Duodenal mucosa (tissue), 2 donors: ENCODE measurements around the gene OTUD5.

Experiments used
- H3K27ac ChIP-seq: one replicate; pipeline ENCODE4 v1.7.0; 2013; ENCODE audit warnings: low read depth, low read length
- H3K27me3 ChIP-seq, 2 donors: one replicate each; pipeline ENCODE4 v1.7.0; 2013; ENCODE audit warnings: low read length in 2 of 2, control low read depth in 1 of 2; ENCODE audit not compliant: insufficient read depth in 2 of 2, control insufficient read depth in 1 of 2
- H3K36me3 ChIP-seq, 2 donors: one replicate each; pipeline ENCODE4 v1.7.0; 2013; ENCODE audit warnings: low read length in 2 of 2, control low read depth in 1 of 2; ENCODE audit not compliant: insufficient read depth in 2 of 2, control insufficient read depth in 1 of 2
- H3K4me1 ChIP-seq, 2 donors: one replicate each; pipeline ENCODE4 v1.7.0; 2013; ENCODE audit warnings: low read length in 2 of 2, control low read depth in 1 of 2; ENCODE audit not compliant: insufficient read depth in 2 of 2, control insufficient read depth in 1 of 2
- H3K4me3 ChIP-seq, 2 donors: one replicate each; pipeline ENCODE4 v1.7.0; 2013; ENCODE audit warnings: low read length in 2 of 2, low read depth in 1 of 2
- H3K9ac ChIP-seq, 2 donors: one replicate each; pipeline ENCODE4 v1.7.0; 2013; ENCODE audit warnings: low read length in 2 of 2, low read depth in 1 of 2
- H3K9me3 ChIP-seq, 2 donors: one replicate each; pipeline ENCODE4 v1.7.0; 2013; ENCODE audit warnings: low read length in 2 of 2, control low read depth in 1 of 2; ENCODE audit not compliant: control insufficient read depth in 1 of 2

The OTUD5 gene

GRCh38 chrX:48913605-48914366, 43.6 kb downstream of the OTUD5 start:
- H3K36me3 ChIP-seq: peaks cover 14 to 25% of the 10 kb centered on the region in 2 donors
- no peak overlapping the region for H3K4me3 ChIP-seq
- H3K4me1 ChIP-seq: peaks cover 5 to 24% of the 10 kb centered on the region in 2 donors
- H3K27me3 ChIP-seq: no peaks in the 10 kb centered on the region
- no peaks in the 10 kb centered on the region for H3K9me3 ChIP-seq
- H3K9ac ChIP-seq: no peak overlapping the region
- no peak overlapping the region for H3K27ac ChIP-seq

DNA sequence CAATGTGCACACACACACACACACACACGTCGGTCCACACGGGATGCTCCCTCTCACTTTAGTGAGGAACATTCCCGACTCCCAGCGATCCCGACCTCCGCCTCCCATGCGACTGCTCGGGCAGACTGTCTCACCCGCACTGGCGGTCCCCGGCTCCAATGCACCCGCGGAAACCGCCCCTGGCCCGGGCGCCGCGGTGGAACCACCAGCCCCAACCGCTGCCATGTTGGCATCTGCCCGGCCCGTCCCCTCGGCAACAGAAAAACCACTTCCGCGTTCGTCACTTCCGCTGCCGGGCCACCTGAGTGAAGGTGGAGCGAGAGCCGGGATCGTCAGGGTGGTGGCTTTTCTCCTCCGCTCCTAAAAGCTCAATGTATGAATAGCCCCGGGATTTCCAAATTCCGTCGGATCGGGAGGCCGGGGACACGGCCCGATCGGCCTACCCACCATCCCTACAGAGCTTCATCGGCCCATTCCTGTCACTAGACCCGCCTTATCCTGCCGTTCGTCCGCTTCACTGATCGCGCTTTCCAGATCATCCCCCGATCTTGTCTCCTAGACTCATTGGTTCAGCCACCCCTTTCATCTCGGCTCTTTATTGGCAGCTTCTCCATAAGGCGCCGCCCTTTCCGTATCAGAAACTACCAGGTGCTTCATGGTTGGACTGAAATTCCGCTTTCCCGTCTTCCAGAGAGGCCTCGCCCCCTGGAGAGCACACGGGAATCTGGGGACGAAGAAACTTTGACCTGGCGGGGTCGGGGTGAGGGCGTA, 45.8 kb downstream of the OTUD5 start, which contains the start of gene SLC35A2:
Gene SLC35A2 (minus strand): TSS at position 235 of the 771 bp plus-strand sequence. CDS start 10 bp downstream, at position 225.
- Histone ChIP-seq H3K27ac (peak within 1 kb of the TSS; percentile 89), H3K9me3 (no peaks in the 10 kb centered on the region), H3K9ac (peak within 1 kb of the TSS; percentile 76 to 79), H3K36me3 (peaks cover 14 to 26% of the 10 kb centered on the region in 2 donors), H3K4me3 (peak within 1 kb of the TSS; percentile 85 to 92), H3K4me1 (peaks cover 5 to 17% of the 10 kb centered on the region in 2 donors), H3K27me3 (no peaks in the 10 kb centered on the region)

DNA sequence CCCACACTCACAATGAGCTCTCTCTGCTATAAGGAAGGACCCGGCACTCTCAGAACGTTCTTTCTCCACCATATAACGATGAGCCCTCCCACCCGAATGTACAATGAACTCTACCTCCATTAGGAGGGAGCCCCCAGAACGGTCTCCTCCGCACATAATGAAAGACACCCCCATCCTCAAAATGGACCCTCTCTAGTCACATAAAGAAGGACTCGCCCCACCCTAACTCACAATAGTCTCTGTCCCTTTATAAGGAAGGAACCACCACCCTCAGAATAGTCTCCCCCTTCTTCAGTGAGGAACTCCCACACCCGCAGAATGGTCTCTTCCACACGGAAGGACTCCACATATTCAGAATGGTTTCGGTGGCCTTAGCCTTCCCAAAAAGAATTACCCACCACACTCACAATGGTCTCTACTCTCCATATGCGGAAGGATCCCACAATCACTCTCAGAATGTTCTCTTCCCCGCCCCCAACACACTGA, 46.4 kb downstream of the OTUD5 start:
- Histone ChIP-seq H3K9ac (peak overlapping the region; percentile 76 to 79), H3K27ac (peak overlapping the region; percentile 75), H3K9me3 (no peaks in the 10 kb centered on the region), H3K4me3 (peak overlapping the region; percentile 85 to 92), H3K27me3 (no peaks in the 10 kb centered on the region), H3K36me3 (peaks cover 14 to 29% of the 10 kb centered on the region in 2 donors), H3K4me1 (peaks cover 5 to 17% of the 10 kb centered on the region in 2 donors)

GRCh38 chrX:48909703-48910294, 47.6 kb downstream of the OTUD5 start:
- Histone ChIP-seq H3K4me1 (peaks cover 5 to 17% of the 10 kb centered on the region in 2 donors), H3K36me3 (peaks cover 11 to 24% of the 10 kb centered on the region in 2 donors), H3K27me3 (no peaks in the 10 kb centered on the region), H3K9me3 (no peaks in the 10 kb centered on the region), H3K4me3 (no peak overlapping the region), H3K27ac (no peak overlapping the region), H3K9ac (no peak overlapping the region)

- Histone ChIP-seq H3K27me3 (no peaks in the 10 kb centered on the region), H3K4me3 (no peak overlapping the region), H3K4me1 (peaks cover 5 to 17% of the 10 kb centered on the region in 2 donors), H3K36me3 (peaks cover 0 to 22% of the 10 kb centered on the region in 2 donors), H3K9ac (no peak overlapping the region), H3K9me3 (no peaks in the 10 kb centered on the region), H3K27ac (no peak overlapping the region)
These were observed 48.8 kb downstream of the OTUD5 start for GRCh38 chrX:48908600-48908999.

DNA sequence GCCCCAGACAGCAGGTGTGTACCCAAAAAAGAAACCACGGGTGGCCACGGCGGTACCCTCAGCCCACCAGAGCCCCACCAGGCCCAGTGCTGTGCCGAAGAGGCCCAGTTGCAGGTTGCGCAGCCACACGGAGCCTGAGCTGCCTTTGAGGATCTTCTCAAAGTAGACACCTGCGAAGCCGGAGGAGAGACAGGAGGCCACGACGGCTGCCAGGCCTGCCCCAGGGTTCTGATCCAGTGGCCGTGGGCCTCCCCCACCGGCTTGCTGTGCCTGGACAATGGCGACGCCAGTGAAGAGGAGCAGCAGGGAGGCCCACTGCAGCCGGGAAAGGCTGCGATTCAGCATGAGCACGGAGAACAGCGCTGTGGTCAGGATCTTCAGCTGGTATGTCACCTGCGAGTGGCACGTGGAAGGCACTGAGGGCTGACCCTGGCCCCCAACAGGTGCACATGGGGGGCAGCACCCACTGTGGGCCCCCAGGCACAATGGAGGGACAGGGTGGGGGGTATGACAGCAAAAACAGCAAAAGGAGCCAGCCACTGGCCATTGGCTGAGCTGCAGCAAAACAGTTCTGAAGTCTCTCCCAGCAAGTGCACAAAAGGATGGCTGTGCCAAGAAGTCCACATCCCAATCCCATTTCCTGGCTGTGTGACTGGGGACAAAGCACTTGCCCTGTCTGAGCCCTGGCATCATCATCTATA, 52.2 kb downstream of the OTUD5 start:
- H3K27ac ChIP-seq: no peak overlapping the region
- H3K36me3 ChIP-seq: peaks cover 20 to 49% of the 10 kb centered on the region in 2 donors
- peaks cover 1 to 5% of the 10 kb centered on the region in 2 donors for H3K4me1 ChIP-seq
- H3K9ac ChIP-seq: no peak overlapping the region
- H3K4me3 ChIP-seq: no peak overlapping the region
- H3K9me3 ChIP-seq: no peaks in the 10 kb centered on the region
- H3K27me3 ChIP-seq: no peaks in the 10 kb centered on the region

GRCh38 chrX:48904626-48905025, 52.8 kb downstream of the OTUD5 start:
- no peaks in the 10 kb centered on the region for H3K27me3 ChIP-seq
- no peaks in the 10 kb centered on the region for H3K9me3 ChIP-seq
- peaks cover 20 to 49% of the 10 kb centered on the region in 2 donors for H3K36me3 ChIP-seq
- no peak overlapping the region for H3K4me3 ChIP-seq
- H3K9ac ChIP-seq: no peak overlapping the region
- H3K27ac ChIP-seq: no peak overlapping the region
- peaks cover 0 to 1% of the 10 kb centered on the region in 2 donors for H3K4me1 ChIP-seq

- Histone ChIP-seq H3K4me3 (no peak overlapping the region), H3K9me3 (no peaks in the 10 kb centered on the region), H3K4me1 (peaks cover 0 to 5% of the 10 kb centered on the region in 2 donors), H3K27me3 (no peaks in the 10 kb centered on the region), H3K36me3 (peaks cover 20 to 49% of the 10 kb centered on the region in 2 donors), H3K9ac (no peak overlapping the region), H3K27ac (no peak overlapping the region)
These were observed 53.2 kb downstream of the OTUD5 start for GRCh38 chrX:48904180-48904579.

- H3K9ac ChIP-seq: no peak overlapping the region
- H3K4me1 ChIP-seq: peaks cover 0 to 9% of the 10 kb centered on the region in 2 donors
- H3K36me3 ChIP-seq: peaks cover 20 to 49% of the 10 kb centered on the region in 2 donors
- no peak overlapping the region for H3K27ac ChIP-seq
- H3K9me3 ChIP-seq: no peaks in the 10 kb centered on the region
- no peak overlapping the region for H3K4me3 ChIP-seq
- no peaks in the 10 kb centered on the region for H3K27me3 ChIP-seq
These were observed 54.1 kb downstream of the OTUD5 start for GRCh38 chrX:48903290-48903689.
